A549 (cell line): ENCODE measurements around the gene TACC2. TPM values are rescaled to one million over a fixed set of nuclear protein-coding genes. Genes with fewer than 3 reads are reported as not detected.
A peak's percentile ranks its signal among the peaks of the same experiment; 100 is the strongest.

Experiments used
- ATAC-seq, 2 experiments: fragments of 200-7000 bp in 1 of 2; fragments of >200 bp in 1 of 2; cut with Nextera tagmentation in 1 of 2; cut with Tn5 transposase in 1 of 2; 3 replicates each; pipeline versions ENCODE4 v1.8.0 to v1.9.1; 2018 to 2020; ENCODE audit warnings: mild to moderate bottlenecking in 1 of 2, moderate library complexity in 1 of 2
- CTCF ChIA-PET: fragments of 300-600 bp; sonication (Branson Sonifier 250); formaldehyde crosslinking; extraction: SDS; loops from one replicate; lab custom pipeline; 2021; ENCODE audit warnings: antibody characterized with exemption, inconsistent platforms; lab: Yijun Ruan, JAX
- POLR2A ChIA-PET: fragments of 350-600 bp; formaldehyde crosslinking; extraction: SDS; loops from one replicate; lab custom pipeline; 2021; ENCODE audit warnings: antibody characterized with exemption, inconsistent platforms; lab: Yijun Ruan, JAX
- DNase-seq, 2 experiments: peaks; one replicate each; pipeline versions ENCODE4 v3.0.0 to v3.0.0-alpha.2; 2011 to 2016; ENCODE audit warnings: low read depth in 1 of 2, low spot score in 1 of 2
- FAIRE-seq: peaks from 2 replicates; lab custom pipeline; 2011; peaks lifted over from hg19 to GRCh38; lab: Jason Lieb, UNC
- H3K27ac ChIP-seq, 2 experiments: fragments of >200 bp; sonication (Bioruptor Twin); formaldehyde crosslinking; 3 replicates each; pipeline ENCODE4 v1.5.1; 2016 to 2017
- H3K4me1 ChIP-seq: fragments of >200 bp; sonication (Bioruptor Twin); formaldehyde crosslinking; 3 replicates; pipeline ENCODE4 v1.6.1; 2016
- H3K4me2 ChIP-seq: fragments of >200 bp; sonication (Bioruptor Twin); formaldehyde crosslinking; 3 replicates; pipeline ENCODE4 v1.6.1; 2016
- H3K4me3 ChIP-seq: fragments of >200 bp; sonication (Bioruptor Twin); formaldehyde crosslinking; 3 replicates; pipeline ENCODE4 v1.5.1; 2016
- H3K9me3 ChIP-seq: fragments of >200 bp; sonication (Bioruptor Twin); formaldehyde crosslinking; 3 replicates; pipeline ENCODE4 v1.6.1; 2016
- BHLHE40 ChIP-seq: IDR thresholded peaks from 2 replicates; pipeline ENCODE4 v1.6.1; 2012; ENCODE audit warnings: low read depth, low read length, inconsistent platforms
- CBX8 ChIP-seq: fragments of 200-600 bp; sonication (generic); IDR thresholded peaks from 2 replicates; pipeline ENCODE4 v1.6.1; 2016
- CEBPB ChIP-seq, 2 experiments: fragments of >200 bp in 1 of 2; sonication (Bioruptor Twin) in 1 of 2; formaldehyde crosslinking in 1 of 2; IDR thresholded peaks; 2 replicates each; pipeline ENCODE4 v1.6.1; 2012 to 2016
- CHD4 ChIP-seq: fragments of 200-600 bp; sonication (generic); IDR thresholded peaks from 2 replicates; pipeline ENCODE4 v1.6.1; 2016; ENCODE audit warnings: antibody characterized with exemption, mild to moderate bottlenecking, borderline replicate concordance
- EHF ChIP-seq: fragments of 250-450 bp; sonication (Bioruptor Pico); IDR thresholded peaks from 2 replicates; pipeline ENCODE4 v1.5.0; 2020; ENCODE audit warnings: mild to moderate bottlenecking
- GATA3 ChIP-seq: IDR thresholded peaks from 2 replicates; pipeline ENCODE4 v1.6.1; 2012; ENCODE audit warnings: borderline replicate concordance
- HMGXB4 ChIP-seq: fragments of 250-450 bp; sonication (Bioruptor Pico); IDR thresholded peaks from 2 replicates; pipeline ENCODE4 v1.5.0; 2021; ENCODE audit warnings: mild to moderate bottlenecking, moderate library complexity, borderline replicate concordance
- HOXB5 ChIP-seq: fragments of 250-450 bp; sonication (Bioruptor Pico); IDR thresholded peaks from 2 replicates; pipeline ENCODE4 v1.5.0; 2020; ENCODE audit warnings: mild to moderate bottlenecking, moderate library complexity
- KDM5A ChIP-seq: fragments of 200-600 bp; sonication (generic); IDR thresholded peaks from 2 replicates; pipeline ENCODE4 v1.6.1; 2016; ENCODE audit warnings: antibody characterized with exemption, mild to moderate bottlenecking
- MAZ ChIP-seq: fragments of 150-350 bp; IDR thresholded peaks from 2 replicates; pipeline ENCODE4 v1.6.1; 2014; ENCODE audit warnings: antibody characterized with exemption, low read depth, low read length, borderline replicate concordance
- MYC ChIP-seq: IDR thresholded peaks from 2 replicates; pipeline ENCODE4 v1.6.1; 2012; ENCODE audit warnings: mild to moderate bottlenecking, inconsistent platforms, low read length, improper control_type of control experiment, borderline replicate concordance
- NFE2L2 ChIP-seq: fragments of 150-350 bp; conservative IDR thresholded peaks from 2 replicates; pipeline ENCODE4 v1.6.1; 2014; ENCODE audit warnings: low read length
- PHF8 ChIP-seq: fragments of 200-600 bp; sonication (generic); IDR thresholded peaks from 2 replicates; pipeline ENCODE4 v1.6.1; 2016; ENCODE audit warnings: low read depth, mild to moderate bottlenecking, antibody characterized with exemption, moderate library complexity, borderline replicate concordance
- REST ChIP-seq: fragments of 200-600 bp; sonication (generic); IDR thresholded peaks from 2 replicates; pipeline ENCODE4 v1.6.1; 2016; ENCODE audit warnings: antibody characterized with exemption, mild to moderate bottlenecking, moderate library complexity
- TFCP2L1 ChIP-seq: fragments of 250-450 bp; sonication (Bioruptor Pico); IDR thresholded peaks from 2 replicates; pipeline ENCODE4 v1.5.0; 2021; ENCODE audit warnings: mild to moderate bottlenecking
- TP53 ChIP-seq: fragments of 250-450 bp; sonication (Bioruptor Pico); IDR thresholded peaks from 2 replicates; pipeline ENCODE4 v1.5.0; 2021; ENCODE audit warnings: mild to moderate bottlenecking, moderate library complexity
- ZC3H11A ChIP-seq: fragments of 450-650 bp; IDR thresholded peaks from 2 replicates; pipeline ENCODE4 v1.6.1; 2014; ENCODE audit warnings: antibody characterized with exemption, mild to moderate bottlenecking
- ZFP36 ChIP-seq: fragments of 450-650 bp; IDR thresholded peaks from 2 replicates; pipeline ENCODE4 v1.6.1; 2014; ENCODE audit warnings: borderline replicate concordance; ENCODE audit not compliant: partially characterized antibody
- ZNF302 ChIP-seq: fragments of 250-450 bp; sonication (Bioruptor Pico); IDR thresholded peaks from 2 replicates; pipeline ENCODE4 v1.9.0; 2021; ENCODE audit warnings: inconsistent platforms, mild to moderate bottlenecking, moderate library complexity
- ZSCAN20 ChIP-seq: fragments of 250-450 bp; sonication (Bioruptor Pico); IDR thresholded peaks from 2 replicates; pipeline ENCODE4 v1.8.0; 2022; ENCODE audit warnings: mild to moderate bottlenecking, moderate library complexity
- WGBS: methylation state at CpG from one replicate; pipeline ENCODE4 v1.1.6; 2017; ENCODE audit errors: missing lambda C conversion rate; 5-methylcytosine and 5-hydroxymethylcytosine counted together
- polyA plus RNA-seq, 4 experiments: library from polyadenylated mRNA; depleted of rRNA in 3 of 4; stranded (reverse); fragments of >200 nt; fragmentation: RNase III in 1 of 4; extraction: RNeasy Plus Mini Kit Qiagen cat#74134 plus additional on column Dnase treatment in 1 of 4; gene quantifications; 2 replicates in 3 of 4; 3 replicates in 1 of 4; pipeline ENCODE4 v1.2.3, GENCODE V29; 2011 to 2017

Gene TACC2
- polyA plus RNA-seq, 2 of the 4 experiments (the other 2 are of a cell fraction), result 83.3 to 128 TPM

- Histone ChIP-seq H3K4me2 (no peak overlapping the region; the same call in 2 of the 3 replicates), H3K4me3 (no peak overlapping the region), H3K9me3 (no peaks in the 10 kb centered on the region), H3K27ac (peak overlapping the region in 1 of 2 experiments; percentile 2; a peak in 1 of 6 replicates), H3K4me1 (peaks cover 28% of the 10 kb centered on the region)
- WGBS, result 89% methylated on average over 3 of the region's 3 CpGs
- CTCF ChIA-PET, result interaction anchor here (0.6 to 1.4 kb wide), 2 partner anchors 12 to 163 kb away, joined by 3 to 4 read pairs; no protein-coding TSS in a partner anchor
- ATAC-seq (no peak), DNase-seq (no peak), FAIRE-seq (no peak)
- POLR2A ChIA-PET, result no interaction called here
- TF ChIP-seq NFE2L2, result no peak
- TF ChIP-seq PHF8, result no peak
- TF ChIP-seq HOXB5 (CRISPR knock-in tag), result no peak
- no peak for TF ChIP-seq ZNF302 (CRISPR knock-in tag)
- no peak for TF ChIP-seq ZFP36
- no peak for TF ChIP-seq CHD4
- no peak for TF ChIP-seq MYC
- TF ChIP-seq ZSCAN20 (CRISPR knock-in tag), result no peak
- TF ChIP-seq MAZ, result no peak
- TF ChIP-seq HMGXB4 (CRISPR knock-in tag), result no peak
- TF ChIP-seq EHF (CRISPR knock-in tag), result no peak
These were observed 39.5 kb upstream of the TACC2 start for GRCh38 chr10:121949451-121949850.

- ATAC-seq (no peak), DNase-seq (no peak), FAIRE-seq (no peak)
- no peak overlapping the region for H3K27ac ChIP-seq
- no peak for TF ChIP-seq CHD4
- TF ChIP-seq TP53, result no peak
- TF ChIP-seq BHLHE40, result no peak
- no peaks in the 10 kb centered on the region for H3K9me3 ChIP-seq
- H3K4me3 ChIP-seq, result no peak overlapping the region
- CTCF ChIA-PET, result interaction anchor here (1.2 to 1.6 kb wide), 3 partner anchors 10 to 134 kb away, joined by 3 to 4 read pairs (median 3); no protein-coding TSS in a partner anchor
- POLR2A ChIA-PET, result no interaction called here
- 94% methylated on average over 5 of the region's 5 CpGs for WGBS
- peaks cover 36% of the 10 kb centered on the region for H3K4me1 ChIP-seq
- no peak overlapping the region for H3K4me2 ChIP-seq
These were observed 36.7 kb upstream of the TACC2 start for GRCh38 chr10:121952226-121952625.

GRCh38 chr10:121956111-121957061, 32.6 kb upstream of the TACC2 start:
- no peaks in the 10 kb centered on the region for H3K9me3 ChIP-seq
- FAIRE-seq, result no peak
- 58% methylated on average over 7 of the region's 7 CpGs for WGBS

GRCh38 chr10:121959671-121960070, 29.3 kb upstream of the TACC2 start:
- Histone ChIP-seq H3K9me3 (no peaks in the 10 kb centered on the region), H3K4me3 (no peak overlapping the region), H3K4me2 (no peak overlapping the region), H3K4me1 (peaks cover 14% of the 10 kb centered on the region; the same call in 2 of the 3 replicates), H3K27ac (no peak overlapping the region)
- ChIA-PET POLR2A (no interaction called here), CTCF (interaction anchor here (1.8 kb wide), 1 partner anchor 16 kb away, joined by 7 read pairs; the partner anchor contains the start of gene NSMCE4A)
- TF ChIP-seq CBX8, result no peak
- no peak for TF ChIP-seq REST
- no peak for TF ChIP-seq PHF8
- no peak for TF ChIP-seq CEBPB (IDR thresholded peaks at IDR 0.05)
- no peak for TF ChIP-seq KDM5A
- no peak for TF ChIP-seq TFCP2L1 (CRISPR knock-in tag)
- TF ChIP-seq MYC, result no peak
- no peak for TF ChIP-seq ZC3H11A
- DNase-seq (no peak), ATAC-seq (no peak), FAIRE-seq (peak; percentile 7)
- WGBS, result 95% methylated on average over 3 of the region's 3 CpGs

More at GRCh38 chr10:121956111-121957061, 32.6 kb upstream of the TACC2 start:
- Histone ChIP-seq H3K4me1 (peaks cover 14% of the 10 kb centered on the region; the same call in 2 of the 3 replicates), H3K27ac (peak overlapping the region in 1 of 2 experiments; percentile 54; a peak in 3 of 6 replicates), H3K4me2 (peak overlapping the region; percentile 15; the same call in 1 of the 3 replicates), H3K4me3 (no peak overlapping the region)
- ChIA-PET POLR2A (interaction anchor here (0.6 kb wide), 1 partner anchor 324 kb away, joined by 4 read pairs; no protein-coding TSS in a partner anchor), CTCF (interaction anchor here (0.6 to 1.5 kb wide), 2 partner anchors 156 to 231 kb away, joined by 3 to 4 read pairs; no protein-coding TSS in a partner anchor)
- no peak for DNase-seq
- TF ChIP-seq GATA3, result no peak
- ATAC-seq, result peak; percentile 60 to 66; a peak in 4 of 6 replicates
